ENCODE results near the gene SYNPO. TPM values are rescaled to one million over a fixed set of nuclear protein-coding genes. Genes with fewer than 3 reads are reported as not detected.
A peak's percentile ranks its signal among the peaks of the same experiment; 100 is the strongest.

The SYNPO gene
- total RNA-seq, 1 donor from 2014 or later, result 86.6 TPM

- H3K27ac Mint-ChIP-seq, result peak overlapping the region; percentile 92
- TF ChIP-seq CTCF (IDR thresholded peaks at IDR 0.05; ENCODE audit: unreplicated experiment), result no peak
- peaks cover 91% of the 10 kb centered on the region for H3K4me1 Mint-ChIP-seq
- no peaks in the 10 kb centered on the region for H3K36me3 Mint-ChIP-seq
- DNase-seq (ENCODE audit: low spot score in 2 of 2, unreplicated experiment in 2 of 2), result no peak
- peak overlapping the region; percentile 71 for H3K4me3 Mint-ChIP-seq
- no peaks in the 10 kb centered on the region for H3K9me3 Mint-ChIP-seq
- no peaks in the 10 kb centered on the region for H3K27me3 Mint-ChIP-seq (ENCODE audit: low read depth)
Measured at GRCh38 chr5:150641006-150641570, 628 bp downstream of the SYNPO start.

DNA sequence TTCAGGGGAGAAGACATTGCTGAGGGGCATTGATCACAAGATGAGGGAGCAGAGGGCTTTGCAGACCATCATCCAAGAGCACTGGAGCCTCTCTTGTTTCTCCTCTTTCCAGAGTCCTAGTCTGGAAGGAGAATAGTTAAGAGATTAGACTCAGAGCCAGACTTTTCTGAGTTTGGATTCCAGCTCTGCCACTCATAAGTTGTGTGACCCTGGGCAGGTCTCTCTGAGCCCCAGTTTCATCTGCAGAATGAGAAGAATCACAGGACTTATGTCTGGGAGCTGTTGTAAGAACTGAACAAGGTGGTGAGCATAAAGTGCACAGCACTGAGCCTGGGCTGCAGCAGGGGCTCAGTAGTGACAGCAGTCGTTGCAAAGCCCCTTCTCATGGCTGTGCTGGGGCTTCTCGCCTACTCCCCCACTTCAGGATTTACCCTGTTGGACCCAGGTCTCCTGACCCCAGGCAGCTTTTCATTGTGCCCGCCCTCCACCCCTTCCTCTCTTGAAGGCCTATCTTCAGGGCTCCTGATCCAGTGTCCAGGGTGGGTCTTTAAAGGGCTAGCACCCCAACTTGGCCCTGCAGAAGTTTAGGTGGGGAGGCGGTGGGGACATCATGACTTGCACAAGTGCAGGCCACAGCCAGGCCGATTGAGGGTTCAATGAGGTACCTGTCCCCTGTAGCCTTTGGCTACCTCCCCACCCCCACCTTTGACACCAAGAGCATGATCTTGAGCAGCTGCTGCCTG, 1.5 kb downstream of the SYNPO start:
- no peak for DNase-seq (ENCODE audit: low spot score in 2 of 2, unreplicated experiment in 2 of 2)
- peak overlapping the region; percentile 71 for H3K4me3 Mint-ChIP-seq

DNA sequence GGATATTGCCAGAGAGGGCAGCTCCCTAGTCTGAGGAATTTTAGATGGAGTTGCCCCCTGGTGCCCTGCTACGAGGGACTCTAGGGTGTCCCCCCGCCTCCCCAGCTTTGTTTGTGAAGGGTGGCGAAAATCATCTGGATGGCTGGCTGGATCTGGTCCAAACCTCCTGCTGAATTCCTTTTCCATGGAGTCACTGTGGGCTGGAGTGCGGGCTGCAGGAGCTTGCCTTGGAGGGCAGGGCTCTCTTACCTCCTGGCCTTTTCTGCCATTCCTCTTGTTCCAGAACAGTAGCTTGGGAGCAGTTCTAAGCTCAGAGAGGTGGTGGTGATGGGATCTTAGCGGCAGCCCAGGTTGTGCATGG, 2.1 kb downstream of the SYNPO start:
- Mint-ChIP-seq H3K9me3 (no peaks in the 10 kb centered on the region), H3K27ac (peak overlapping the region; percentile 92), H3K4me1 (peaks cover 77% of the 10 kb centered on the region), H3K27me3 (ENCODE audit: low read depth) (no peaks in the 10 kb centered on the region), H3K4me3 (peak overlapping the region; percentile 71), H3K36me3 (peaks cover 5% of the 10 kb centered on the region)
- TF ChIP-seq CTCF (IDR thresholded peaks at IDR 0.05; ENCODE audit: unreplicated experiment), result no peak
- DNase-seq (ENCODE audit: low spot score in 2 of 2, unreplicated experiment in 2 of 2), result peak; percentile 49 to 72

More for the DNA sequence above, 1.5 kb downstream of the SYNPO start:
- Mint-ChIP-seq H3K27me3 (ENCODE audit: low read depth) (no peaks in the 10 kb centered on the region), H3K4me1 (peaks cover 83% of the 10 kb centered on the region), H3K9me3 (no peaks in the 10 kb centered on the region), H3K36me3 (no peaks in the 10 kb centered on the region), H3K27ac (peak overlapping the region; percentile 92)
- TF ChIP-seq CTCF (IDR thresholded peaks at IDR 0.05; ENCODE audit: unreplicated experiment), result no peak

GRCh38 chr5:150642991-150643710, 2.7 kb downstream of the SYNPO start:
- H3K27ac Mint-ChIP-seq, result peak overlapping the region; percentile 92
- no peaks in the 10 kb centered on the region for H3K9me3 Mint-ChIP-seq
- H3K36me3 Mint-ChIP-seq, result peaks cover 6% of the 10 kb centered on the region
- DNase-seq (ENCODE audit: low spot score in 2 of 2, unreplicated experiment in 2 of 2), result no peak
- peak overlapping the region; percentile 71 for H3K4me3 Mint-ChIP-seq
- H3K27me3 Mint-ChIP-seq (ENCODE audit: low read depth), result no peaks in the 10 kb centered on the region
- peaks cover 71% of the 10 kb centered on the region for H3K4me1 Mint-ChIP-seq
- TF ChIP-seq CTCF (IDR thresholded peaks at IDR 0.05; ENCODE audit: unreplicated experiment), result no peak

DNA sequence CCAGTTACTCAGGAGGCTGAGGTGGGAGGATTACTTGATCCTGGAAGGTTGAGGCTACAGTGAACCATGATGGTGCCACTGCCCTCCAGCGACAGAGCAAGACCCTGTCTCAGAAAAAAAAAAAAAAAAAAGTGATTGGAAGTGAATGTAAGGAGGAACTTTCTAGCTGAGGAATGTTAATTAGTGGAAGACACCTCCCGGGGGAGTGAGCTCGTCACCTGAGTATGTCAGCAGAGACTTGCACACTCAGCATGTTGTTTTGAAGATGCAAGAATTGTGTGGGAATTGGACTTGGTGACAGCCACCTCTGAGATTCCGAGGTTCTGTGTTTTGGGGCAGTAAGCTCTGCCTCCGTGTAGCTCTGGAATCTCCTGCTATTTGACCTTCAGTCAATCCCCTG, 3.6 kb downstream of the SYNPO start:
- peaks cover 12% of the 10 kb centered on the region for H3K36me3 Mint-ChIP-seq
- H3K4me3 Mint-ChIP-seq, result peak overlapping the region; percentile 44
- H3K27me3 Mint-ChIP-seq (ENCODE audit: low read depth), result no peaks in the 10 kb centered on the region
- peaks cover 65% of the 10 kb centered on the region for H3K4me1 Mint-ChIP-seq
- TF ChIP-seq CTCF (IDR thresholded peaks at IDR 0.05; ENCODE audit: unreplicated experiment), result no peak
- no peak for DNase-seq (ENCODE audit: low spot score in 2 of 2, unreplicated experiment in 2 of 2)
- H3K27ac Mint-ChIP-seq, result peak overlapping the region; percentile 88
- H3K9me3 Mint-ChIP-seq, result no peaks in the 10 kb centered on the region
